Forelimb muscle (tissue), 1 donor: ENCODE results near the gene KIAA0513. TPM values are rescaled to one million over a fixed set of nuclear protein-coding genes. Genes with fewer than 3 reads are reported as not detected.
A peak's percentile ranks its signal among the peaks of the same experiment; 100 is the strongest.

Experiments
- DNase-seq: peaks from one replicate; pipeline ENCODE4 v3.0.0-alpha.2; 2013; ENCODE audit warnings: low read depth
- polyA plus RNA-seq: library from polyadenylated mRNA; unstranded; fragments of 120-200 nt; gene quantifications from one replicate; pipeline ENCODE4 v1.2.1, GENCODE V29; 2013; ENCODE audit not compliant: insufficient read length

The KIAA0513 gene
- polyA plus RNA-seq, 1 donor = 2.3 TPM

- no peak for DNase-seq
These were observed 22.9 kb upstream of the KIAA0513 start for GRCh38 chr16:85004587-85005205.

DNA sequence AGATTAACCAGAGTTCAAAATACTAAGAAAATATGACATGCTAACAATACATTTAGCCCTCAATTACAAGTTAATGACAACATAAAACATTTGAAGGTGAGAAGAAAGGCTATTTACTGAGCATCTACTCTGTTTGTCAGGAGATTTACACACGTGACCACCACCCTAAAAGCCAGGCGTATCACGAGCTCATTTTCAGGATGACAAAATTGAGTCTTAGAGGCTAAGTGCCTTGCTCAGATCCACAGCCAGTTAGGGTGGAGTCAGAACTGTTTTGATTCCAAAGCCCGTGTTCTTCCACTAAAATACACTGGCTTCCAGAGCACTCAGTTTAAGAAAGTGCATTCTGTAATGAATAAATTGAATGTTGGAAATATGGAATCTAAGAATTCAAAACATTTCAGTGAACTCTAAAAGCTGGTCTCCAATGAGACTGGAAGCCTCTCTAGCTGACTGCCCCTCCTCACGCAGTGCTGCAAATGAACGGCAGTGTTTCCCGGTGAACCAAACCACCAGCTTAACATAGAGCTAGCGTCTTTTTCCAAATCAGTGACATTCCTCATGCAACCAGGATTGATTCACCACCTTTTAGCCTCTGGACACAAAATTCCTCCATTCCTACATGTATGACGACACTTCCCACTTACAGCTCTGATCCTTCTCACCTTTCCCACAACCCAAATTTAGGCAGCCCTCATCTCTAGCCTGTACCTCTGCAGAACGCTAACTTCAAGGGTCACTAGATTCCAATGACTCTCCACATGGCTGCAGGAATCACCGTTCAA is 22.1 kb upstream of the KIAA0513 start:
- peak; percentile 54 for DNase-seq

DNA sequence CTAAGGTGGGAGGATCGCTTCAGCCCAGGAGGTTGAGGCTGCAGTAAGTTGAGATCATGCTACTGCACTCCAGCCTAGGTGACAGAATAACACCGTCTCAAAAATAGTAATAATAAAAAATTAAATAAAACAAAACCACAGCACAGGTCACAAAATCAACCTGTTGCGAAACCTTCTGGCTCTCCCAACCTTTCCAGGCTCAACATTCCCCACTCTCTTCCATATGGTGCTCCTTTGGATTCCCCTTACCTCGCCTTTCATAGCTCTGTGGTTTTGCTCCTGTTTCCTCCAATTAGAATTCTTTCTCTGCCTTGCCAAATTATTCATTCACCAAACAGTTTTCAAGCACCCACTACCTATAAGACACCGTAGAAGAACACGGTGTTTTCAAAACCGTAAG is 21.0 kb upstream of the KIAA0513 start:
- no peak for DNase-seq

DNA sequence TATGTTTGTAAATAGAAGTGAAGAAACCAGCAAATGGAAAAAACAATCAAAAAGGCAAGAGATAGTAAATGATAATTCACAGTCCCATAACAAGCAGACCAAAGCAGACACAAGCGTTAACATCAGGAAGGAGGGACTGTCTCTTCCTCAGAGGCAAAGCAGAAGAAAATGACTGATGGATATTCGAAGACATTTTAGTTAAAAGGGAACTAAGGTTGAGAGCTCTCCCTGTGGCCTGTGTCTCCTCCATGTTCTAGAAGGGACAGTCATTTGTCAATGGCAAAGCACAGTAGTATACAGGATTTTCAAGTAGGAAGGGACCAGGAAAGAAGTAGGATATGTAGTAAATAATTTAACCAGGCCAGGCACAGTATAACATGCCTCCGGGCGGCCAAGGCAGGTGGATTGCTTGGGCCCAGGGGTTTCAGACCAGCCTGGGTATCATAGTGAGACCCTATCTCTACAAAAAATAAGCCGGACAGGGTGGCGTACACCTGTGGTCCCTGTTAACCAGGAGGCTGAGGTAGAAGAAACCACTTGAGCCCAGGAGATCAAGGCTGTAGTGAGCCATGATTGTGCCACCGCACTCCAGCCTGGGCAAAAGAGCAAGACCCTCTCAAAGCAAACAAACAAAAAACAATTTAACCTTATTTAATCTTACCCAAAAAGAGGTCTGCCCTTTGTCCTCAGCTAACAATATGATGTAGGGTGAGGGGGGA is 19.9 kb upstream of the KIAA0513 start:
- no peak for DNase-seq

- no peak for DNase-seq
These were observed 19.3 kb upstream of the KIAA0513 start for GRCh38 chr16:85008271-85008670.

DNA sequence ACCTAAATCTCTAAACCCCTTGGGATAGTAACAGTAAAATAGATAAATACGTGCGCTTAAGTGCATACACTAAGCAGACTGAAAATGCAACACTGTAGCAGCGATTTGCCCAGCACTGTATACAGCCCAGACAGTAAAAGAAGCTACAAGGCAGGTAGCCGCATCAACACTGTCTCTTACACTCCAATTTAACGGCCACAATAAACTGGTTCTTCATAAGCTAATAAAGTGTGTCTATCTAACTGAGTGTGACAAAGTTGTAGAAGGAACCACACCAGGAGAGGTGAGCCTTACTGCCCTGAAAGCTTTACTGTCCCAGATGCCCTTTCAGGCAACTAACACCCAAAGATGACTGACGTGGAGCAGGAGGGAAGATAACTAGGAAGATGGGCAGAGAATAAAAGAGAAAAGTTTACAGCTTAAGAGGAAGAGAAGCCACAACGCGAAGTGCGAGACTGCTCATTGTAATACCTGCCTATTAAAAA is 17.1 kb upstream of the KIAA0513 start:
- no peak for DNase-seq

- DNase-seq = peak; percentile 67
These were observed 16.4 kb upstream of the KIAA0513 start, which contains the start of gene ZDHHC7 for GRCh38 chr16:85010931-85011845. TSS of gene ZDHHC7 (minus strand) at chr16:85011535. CDS start at chr16:84990618, 20,917 bp downstream.

DNA sequence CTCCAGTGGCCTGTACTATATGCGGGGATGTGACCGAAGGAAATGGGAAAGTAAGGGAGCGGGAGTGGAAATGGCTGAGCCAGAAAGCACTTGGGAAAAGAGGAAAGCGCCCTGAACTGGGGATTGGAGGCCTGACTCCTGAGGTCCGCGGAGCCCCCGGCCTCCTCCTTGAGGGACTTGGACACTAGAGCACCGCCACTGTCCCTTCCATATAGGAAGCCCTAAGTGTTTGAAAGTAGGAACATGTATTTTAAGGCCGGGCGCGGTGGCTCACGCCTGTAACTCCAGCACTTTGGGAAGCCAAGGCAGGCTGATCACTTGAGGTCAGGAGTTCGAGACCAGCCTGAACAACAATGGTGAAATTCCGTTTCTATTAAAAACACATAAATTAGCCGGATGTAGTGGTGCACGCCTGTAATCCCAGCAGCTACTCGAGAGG is 15.7 kb upstream of the KIAA0513 start:
- DNase-seq = no peak

DNA sequence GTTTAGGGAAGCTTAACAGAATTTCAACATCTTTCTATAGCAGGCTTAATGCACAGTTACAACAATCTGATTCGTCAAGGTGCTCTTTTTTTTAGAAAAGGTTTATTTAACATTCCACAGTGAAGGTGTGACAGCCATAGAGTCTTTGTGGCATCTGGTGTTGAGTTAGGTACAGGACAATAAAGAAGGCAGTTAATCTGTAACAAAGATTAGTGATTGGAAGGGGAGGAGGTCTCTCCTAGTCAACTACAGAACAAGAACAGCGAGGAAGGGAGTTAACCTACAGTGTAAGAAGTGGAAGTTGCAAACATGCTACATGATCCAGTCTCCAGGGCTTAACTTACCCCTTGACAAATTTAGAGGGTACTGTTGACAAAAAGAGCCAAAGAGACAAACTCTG is 13.3 kb upstream of the KIAA0513 start:
- no peak for DNase-seq

- DNase-seq = no peak
These were observed 12.0 kb upstream of the KIAA0513 start for GRCh38 chr16:85015481-85016187.

DNA sequence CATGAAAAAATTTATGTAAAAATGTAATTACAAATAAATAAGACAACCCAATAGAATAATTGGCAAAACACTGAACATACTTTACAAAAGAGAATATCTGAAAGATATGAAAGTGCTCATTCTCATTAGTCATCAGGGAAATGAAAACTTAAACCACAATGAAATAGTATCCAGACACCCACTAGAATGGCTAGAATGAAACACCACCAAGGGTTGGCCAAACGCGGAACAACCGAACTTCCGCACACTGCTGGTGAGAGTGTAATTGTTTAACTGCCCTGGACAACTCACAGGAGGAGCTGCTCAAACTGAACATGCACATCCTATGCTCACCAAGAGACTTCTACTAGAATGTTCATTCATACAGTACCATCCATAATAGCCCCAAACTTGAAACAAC is 10.4 kb upstream of the KIAA0513 start:
- DNase-seq = no peak

- DNase-seq = no peak
These were observed 10.0 kb upstream of the KIAA0513 start for GRCh38 chr16:85017633-85018032.

DNA sequence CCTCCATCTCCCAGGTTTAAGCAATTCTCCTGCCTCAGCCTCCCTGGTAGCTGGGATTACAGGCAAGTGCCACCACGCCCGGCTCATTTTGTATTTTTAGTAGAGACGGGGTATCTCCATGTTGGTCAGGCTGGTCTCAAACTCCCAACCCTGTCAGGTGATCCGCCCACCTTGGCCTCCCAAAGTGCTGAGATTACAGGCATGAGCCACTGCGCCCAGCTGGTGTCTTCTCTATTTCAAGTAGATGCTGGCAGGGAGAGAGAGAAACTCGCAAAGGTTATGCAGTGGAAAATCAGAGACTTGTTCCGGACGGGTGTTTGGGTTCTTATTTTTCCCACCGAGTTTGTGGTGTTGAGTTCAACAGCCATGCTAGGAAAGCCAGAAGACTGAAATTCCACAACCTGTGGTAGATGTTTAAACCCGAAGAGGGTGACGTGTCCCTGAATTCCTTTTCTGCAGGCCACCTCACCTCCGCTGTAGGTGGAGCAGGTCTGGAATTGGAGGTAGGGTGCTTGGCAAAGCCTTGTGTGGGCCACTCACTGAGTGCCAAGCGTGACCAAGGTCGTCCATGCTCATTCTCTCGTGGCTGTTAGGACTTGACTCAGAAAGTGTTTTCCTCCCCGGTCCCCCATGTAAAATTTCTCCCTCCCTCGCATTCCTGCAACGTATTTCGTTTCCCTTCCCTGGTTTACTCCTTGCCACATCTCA is 8.9 kb upstream of the KIAA0513 start:
- no peak for DNase-seq

DNA sequence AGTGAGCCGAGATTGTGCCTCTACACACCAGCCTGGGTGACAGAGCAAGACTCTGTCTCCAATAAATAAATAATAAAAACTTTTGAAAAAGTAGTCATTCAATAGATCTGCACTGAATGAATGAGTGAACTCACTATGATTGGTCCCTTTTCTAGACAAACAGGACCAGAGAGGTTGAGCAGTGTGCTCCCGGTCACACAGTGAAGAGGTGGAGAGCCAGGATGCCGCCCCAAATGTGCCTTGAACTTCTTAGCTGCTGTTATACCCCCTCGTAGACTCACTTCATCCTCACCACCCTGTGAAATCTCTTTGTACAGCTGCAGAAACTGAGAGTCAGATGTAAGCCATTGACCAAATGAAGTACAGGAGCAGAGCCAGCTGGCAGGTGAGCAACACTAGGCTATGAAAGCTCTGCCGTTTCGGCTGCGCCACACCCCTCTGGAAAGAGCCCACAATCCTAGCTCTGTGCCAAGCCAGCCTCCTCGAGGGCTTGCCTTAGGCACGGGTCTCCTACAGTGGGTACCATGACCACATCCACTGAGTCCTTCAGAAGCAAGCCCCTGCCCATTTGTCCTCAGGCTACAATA is 7.8 kb upstream of the KIAA0513 start:
- DNase-seq = no peak

- DNase-seq = no peak
These were observed 1.6 kb upstream of the KIAA0513 start for GRCh38 chr16:85025781-85026653.

- DNase-seq = no peak
These were observed 892 bp upstream of the KIAA0513 start for GRCh38 chr16:85026703-85027102.

DNA sequence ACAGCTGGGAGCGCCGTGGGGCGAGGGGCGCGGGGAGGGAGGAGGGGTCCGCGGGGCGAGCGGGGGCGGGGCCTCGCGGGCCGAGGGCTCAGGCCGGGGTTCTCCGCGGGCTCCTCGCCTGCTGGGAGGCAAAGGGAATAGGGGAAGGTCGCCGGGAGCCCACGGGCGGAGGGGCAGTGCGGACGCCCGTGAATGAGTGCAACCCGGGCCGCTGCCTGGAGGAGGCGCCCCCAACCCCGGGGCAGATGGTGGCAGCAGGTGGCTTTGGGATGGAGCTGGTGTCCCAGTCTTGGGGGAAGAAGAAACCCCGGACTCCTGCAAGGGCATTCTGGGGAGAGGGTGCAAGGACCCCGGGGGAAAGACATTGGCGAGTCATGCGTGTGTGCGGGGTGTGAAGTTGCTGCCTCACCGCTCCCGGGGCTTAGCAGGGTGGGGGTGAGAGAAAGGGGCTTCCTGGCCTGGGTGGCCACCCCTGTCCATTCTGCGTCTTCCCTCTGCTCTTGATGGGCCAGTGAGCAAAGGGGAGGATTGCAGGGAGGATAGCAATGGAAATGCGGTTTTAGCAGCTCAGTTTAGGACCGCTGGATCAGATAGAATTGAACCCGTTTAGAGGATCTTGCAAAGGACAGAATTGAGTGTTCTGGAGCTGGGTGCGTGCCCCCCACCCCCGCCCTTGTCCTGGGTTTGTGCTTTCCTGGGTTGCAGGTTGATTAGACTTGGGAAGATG is 526 bp downstream of the KIAA0513 start:
- no peak for DNase-seq
